GM21447 (cell line): Measurements from ENCODE around the gene SRP14.
A peak's percentile ranks its signal among the peaks of the same experiment; 100 is the strongest.

Source experiments
- ATAC-seq: cut with Tn5 transposase; IDR thresholded peaks from one replicate; pipeline ENCODE4 v1.9.1; 2021; ENCODE audit not compliant: unreplicated experiment

Gene SRP14

GRCh38 chr15:40069178-40070165, 30.5 kb upstream of the SRP14 start:
- ATAC-seq = peak; percentile 62

DNA sequence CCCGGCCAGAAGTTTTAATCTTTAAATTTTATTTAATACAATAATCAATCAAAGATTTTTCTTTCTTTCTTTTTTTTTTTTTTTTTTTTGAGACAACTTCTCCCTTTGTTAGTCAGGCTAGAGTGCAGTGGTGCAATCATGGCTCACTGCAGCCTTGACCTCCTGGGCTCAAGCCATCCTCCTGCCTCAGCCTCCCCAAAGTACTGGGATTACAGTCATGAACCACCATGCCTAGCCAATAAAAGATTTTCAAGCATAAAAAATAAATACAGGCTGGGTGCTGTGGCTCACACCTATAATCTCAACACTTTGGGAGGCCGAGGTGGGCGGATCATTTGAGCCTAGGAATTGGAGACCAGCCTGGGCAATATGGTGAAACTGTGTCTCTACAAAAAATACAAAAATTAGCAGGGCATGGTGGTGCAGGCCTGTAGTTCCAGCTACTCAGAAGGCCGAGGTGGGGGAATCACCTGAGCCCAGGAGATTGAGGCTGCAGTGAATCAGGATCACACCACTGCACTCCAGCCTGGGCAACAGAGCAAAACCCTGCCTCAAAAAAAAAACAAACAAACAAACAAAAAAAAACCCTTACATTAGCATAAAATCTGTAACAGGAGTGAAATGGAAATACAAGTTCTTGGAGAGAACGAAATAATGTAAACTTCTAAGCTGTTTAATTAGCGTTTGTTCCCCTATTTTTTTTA, 29.1 kb upstream of the SRP14 start:
- no peak for ATAC-seq

DNA sequence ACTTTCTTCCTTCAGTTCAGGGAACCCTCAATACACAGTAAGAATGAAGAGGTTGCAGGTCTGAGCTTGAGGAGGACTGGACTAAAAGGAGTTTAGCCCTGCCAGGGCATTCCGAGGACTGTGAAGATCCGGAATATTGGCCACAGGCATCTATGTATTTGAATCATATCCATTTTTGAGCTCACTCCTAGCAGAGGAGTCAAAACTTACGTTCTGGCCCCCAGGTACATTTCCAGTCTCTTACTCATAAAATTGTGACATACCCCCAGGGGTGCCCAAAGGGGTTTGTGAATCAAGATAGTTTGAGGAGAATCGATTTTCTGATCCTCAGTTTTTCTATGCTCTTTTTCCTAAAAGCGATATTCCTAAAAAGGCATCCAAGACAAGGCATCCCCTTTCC, 27.6 kb upstream of the SRP14 start:
- no peak for ATAC-seq

- no peak for ATAC-seq
Observed at GRCh38 chr15:40065166-40065565, 26.2 kb upstream of the SRP14 start.

DNA sequence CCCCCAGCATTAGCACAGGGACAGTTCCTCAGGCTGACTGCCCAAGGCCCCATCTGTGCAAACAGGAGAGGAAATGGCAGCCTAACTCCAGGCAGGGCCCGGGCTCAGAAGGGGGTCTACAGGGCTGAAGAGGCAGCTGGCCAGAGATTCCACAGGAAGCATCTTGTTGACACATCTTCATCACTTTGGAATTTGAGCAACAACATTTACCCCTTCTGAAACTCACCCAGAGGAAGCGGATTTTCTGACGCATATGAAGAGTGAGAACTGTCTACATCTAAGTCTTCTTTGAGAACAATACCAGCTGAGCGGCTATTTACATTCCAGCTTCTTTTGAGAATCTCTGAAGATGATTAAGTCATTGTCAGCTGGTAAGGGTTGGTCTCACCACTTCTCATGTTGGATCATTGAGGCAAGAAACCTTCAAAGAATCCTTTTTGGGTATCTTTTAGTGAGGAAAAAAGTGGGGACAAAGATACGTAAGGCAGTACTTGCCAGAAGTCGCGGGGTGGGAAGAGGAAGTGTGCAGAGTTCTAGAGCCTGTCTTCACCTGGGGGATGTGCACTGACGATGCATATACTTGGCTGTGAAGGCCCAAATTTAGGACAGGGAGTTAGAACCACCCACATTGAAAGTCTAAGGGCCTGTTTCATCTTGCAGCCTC, 25.4 kb upstream of the SRP14 start:
- ATAC-seq = peak; percentile 54

- ATAC-seq = no peak
Observed at GRCh38 chr15:40063563-40064011, 24.6 kb upstream of the SRP14 start.

DNA sequence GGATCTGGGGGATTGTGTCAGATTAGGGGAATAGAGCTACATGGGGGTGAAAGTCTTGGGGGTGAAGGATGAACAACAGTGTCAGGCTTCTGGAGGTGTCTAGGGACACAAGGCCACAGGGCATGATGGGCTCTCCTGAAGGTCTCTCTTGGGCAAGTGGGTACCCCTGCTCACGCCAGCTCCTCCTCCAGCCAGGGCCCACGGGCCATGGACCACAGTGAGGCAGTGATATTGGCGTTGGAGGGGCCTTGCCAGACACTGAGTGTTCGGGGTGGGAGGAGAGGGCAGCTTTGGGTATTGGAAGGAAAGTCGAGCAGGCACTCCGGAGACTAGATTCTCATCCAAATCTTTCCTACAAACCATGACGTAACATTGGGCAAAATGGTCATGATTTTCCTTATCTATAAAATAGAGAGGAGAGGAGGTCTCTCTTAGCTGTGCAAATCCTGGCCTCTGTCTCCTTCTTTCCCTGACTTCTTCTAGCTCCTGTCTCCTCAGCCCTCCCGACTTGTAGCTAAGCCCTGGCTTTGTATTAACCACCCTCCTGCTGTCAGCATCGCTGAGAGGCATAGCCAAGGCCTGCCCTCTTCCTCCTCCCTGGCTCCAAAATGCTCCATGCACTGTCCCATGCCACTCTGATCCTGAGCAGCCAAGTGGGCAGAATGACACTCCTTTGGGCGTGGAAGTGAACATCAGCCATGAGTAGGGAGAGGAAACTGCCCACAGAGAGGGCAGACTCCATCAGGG, 24.0 kb upstream of the SRP14 start:
- ATAC-seq = no peak

GRCh38 chr15:40061212-40061901, 22.4 kb upstream of the SRP14 start:
- ATAC-seq = no peak

DNA sequence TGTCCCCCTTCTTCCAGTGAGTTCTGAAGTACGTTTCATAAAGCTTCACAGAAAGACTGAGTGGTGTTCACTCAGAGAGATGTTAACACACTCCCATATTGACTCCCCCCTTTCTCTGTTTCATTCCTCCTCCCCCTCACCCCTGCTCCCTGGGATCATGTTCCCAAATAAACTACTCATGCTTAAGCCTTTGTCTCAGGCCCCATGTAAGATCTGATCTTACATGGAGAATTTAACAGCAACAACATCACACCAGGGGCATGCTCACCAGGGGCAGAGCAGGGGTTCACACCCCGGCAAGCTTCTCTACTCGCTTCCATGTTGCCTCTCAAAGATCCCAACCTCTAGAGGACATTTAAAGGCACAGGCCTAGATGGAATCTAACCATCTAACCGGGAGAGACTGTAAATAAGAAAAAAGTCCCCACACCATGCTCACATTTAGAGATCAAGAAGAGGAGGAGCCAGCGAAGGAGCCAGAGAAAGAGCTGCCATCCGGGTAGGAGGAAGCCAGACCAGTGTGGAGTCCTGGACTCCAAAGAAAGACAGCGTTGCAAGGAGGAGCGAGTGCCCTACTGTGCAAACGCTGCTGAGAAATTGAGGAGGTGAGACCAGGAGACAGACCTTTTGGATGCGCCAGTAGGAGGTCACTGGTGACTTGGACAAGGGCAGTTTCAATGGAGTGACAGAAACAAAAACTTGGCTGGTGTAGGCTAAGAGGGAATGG, 21.4 kb upstream of the SRP14 start:
- ATAC-seq = no peak

DNA sequence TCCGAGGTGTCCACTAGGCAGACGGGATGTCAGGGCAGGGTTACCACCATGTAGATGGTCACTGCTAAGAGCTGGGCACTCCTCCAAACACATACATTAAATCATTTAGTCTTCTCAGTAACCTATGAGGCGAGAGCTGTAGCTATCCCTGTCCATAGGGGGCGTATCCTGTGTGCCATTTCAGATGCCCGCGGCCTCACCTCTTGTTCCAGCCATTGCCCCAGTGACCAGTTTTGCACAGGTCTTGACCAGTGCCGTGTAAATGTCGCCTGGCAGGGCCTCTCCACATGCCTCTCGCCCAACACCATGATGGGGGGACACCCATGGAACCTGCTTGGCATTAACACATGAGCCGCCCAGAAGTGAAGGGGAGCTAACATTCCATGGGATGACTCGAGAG, 20.8 kb upstream of the SRP14 start:
- ATAC-seq = no peak

DNA sequence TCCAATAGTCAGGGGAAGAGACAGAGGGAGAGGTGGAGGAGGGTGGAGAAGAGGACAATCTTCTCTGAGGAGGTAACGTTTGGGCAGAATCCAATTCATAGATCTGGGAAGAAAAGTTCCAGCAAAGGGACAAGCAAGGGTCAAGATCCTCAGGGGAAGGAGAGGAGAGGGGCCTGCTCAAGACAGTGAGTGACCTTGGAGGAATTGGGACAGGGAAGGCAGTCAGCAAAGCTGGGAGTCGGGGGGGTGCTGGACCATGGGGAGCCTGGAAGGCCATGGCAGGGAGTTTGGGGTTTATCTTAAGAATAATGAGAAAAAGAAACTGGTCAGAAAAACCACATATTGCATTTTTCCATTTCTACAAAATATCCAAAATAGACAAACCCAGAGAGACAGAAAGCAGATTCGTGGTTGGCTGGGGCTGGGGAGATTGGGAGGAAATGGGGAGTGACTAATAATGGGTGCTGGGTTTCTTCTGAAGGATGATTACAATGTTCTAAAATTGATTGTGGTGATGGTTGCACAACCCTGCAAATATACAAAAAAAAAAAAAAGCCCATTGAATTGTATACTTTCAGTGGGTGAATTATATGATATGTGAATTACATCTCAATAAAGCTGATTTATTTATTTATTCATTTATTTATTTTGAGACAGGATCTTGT, 19.6 kb upstream of the SRP14 start:
- no peak for ATAC-seq

- no peak for ATAC-seq
Observed at GRCh38 chr15:40055576-40056293, 16.8 kb upstream of the SRP14 start.

- ATAC-seq = peak; percentile 70
Observed at GRCh38 chr15:40054855-40055575, 16.0 kb upstream of the SRP14 start.

DNA sequence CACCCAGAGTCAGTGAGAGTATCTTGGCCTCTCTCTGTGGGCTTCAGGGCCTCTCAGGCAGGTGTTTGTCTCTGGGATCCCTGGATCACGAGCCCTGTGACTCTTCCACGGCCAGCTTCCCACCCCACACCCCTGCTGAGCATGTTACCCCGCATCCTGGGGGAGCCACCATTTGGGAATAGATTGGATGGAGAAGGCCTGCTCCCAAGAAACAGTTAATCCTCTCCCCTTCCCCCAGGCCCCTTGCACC, 15.5 kb upstream of the SRP14 start:
- peak; percentile 45 for ATAC-seq

DNA sequence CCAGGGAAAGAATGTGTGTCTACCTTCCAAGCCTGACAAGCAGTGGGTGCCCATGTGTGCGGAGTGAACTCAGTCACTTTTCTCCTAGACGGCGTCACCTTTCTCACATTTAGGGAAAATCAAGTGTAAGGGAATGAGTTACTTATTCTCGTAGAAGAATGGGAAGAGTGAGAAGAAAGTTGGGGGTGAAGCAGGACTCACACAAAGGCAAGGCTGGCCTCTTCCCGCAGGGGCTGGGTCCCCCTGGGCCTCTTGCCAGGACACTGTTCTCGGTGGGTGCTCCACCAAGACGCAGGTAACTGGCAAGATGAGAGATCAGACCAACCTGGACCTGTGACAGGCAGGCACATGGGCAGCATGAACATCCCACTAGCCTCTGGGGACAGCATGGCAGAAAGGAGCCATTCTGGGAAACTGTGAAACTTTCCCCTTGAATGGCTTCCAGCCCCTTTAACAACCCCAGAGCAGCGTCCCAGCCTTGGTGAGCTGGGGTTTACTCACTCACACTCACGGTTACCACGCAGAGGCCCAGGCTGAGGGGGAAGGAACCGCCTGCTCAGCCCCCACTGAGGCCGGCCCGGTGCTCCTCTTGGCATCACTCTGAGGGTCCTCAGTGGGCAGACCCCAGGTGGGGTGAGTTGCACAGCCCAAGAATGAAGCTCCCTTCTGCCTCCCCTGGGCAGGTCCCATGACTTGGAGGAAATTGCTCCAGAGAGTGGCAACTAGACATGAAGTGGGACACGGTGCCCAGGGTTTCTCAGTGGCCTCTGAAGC, 15.0 kb upstream of the SRP14 start:
- ATAC-seq = peak; percentile 26

- no peak for ATAC-seq
Observed at GRCh38 chr15:40053079-40053830, 14.3 kb upstream of the SRP14 start.

DNA sequence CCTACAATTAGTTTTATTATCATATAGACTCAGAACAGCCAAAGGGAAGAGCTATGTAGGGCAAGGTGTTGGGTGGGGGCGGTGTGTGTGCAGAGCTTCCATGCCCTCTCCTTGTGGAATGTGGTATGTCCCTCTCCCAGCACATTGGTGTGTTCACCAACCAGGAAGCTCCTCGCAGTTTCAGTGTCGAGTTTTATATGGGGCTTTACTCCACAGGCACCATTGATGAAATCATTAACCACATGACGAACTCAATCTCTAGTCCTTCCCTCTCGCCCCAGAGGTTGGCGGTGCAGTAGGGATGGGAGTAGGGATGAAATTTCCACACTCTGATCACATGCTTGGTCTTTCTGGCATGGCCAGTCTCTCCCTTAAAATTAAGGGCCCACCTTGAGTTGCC, 13.6 kb upstream of the SRP14 start:
- no peak for ATAC-seq
